Measurements from ENCODE around the gene VTI1A.
"Not testable (repeated sequence)": the region's sequence is repeated elsewhere in the genome, so short reads cannot be mapped to it uniquely, and the experiment has no call there.

Gene VTI1A

DNA sequence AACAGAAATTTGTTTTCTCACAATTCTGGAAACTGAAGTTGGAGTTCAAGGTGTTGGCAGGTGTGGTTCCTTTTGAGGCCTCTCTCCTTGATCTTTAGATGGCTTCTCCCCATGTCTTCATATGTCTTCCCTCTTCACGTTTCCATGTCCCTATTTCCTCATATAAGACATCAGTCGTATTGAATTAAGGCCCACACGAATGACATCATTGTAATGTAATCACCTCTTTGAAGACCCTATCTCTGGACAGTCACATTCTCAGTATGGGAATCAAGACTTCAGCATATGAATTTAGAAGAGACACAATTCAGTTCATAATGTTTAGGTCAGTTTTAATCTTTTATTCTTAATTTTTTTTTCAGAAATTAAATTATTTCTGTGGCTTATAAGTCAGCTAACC lies 19.8 kb downstream of the VTI1A start:
- DNase-seq = no peak
- TF ChIP-seq POLR2A (IDR thresholded peaks at IDR 0.05; ENCODE audit: low read length) (no peak), GATA1 (IDR thresholded peaks at IDR 0.05; ENCODE audit: low read depth, low read length) (no peak)

- no peak for TF ChIP-seq GATA1 (IDR thresholded peaks at IDR 0.05; ENCODE audit: low read depth, low read length)
- no peak for DNase-seq
These were observed 20.6 kb downstream of the VTI1A start for GRCh38 chr10:112467541-112468075.

DNA sequence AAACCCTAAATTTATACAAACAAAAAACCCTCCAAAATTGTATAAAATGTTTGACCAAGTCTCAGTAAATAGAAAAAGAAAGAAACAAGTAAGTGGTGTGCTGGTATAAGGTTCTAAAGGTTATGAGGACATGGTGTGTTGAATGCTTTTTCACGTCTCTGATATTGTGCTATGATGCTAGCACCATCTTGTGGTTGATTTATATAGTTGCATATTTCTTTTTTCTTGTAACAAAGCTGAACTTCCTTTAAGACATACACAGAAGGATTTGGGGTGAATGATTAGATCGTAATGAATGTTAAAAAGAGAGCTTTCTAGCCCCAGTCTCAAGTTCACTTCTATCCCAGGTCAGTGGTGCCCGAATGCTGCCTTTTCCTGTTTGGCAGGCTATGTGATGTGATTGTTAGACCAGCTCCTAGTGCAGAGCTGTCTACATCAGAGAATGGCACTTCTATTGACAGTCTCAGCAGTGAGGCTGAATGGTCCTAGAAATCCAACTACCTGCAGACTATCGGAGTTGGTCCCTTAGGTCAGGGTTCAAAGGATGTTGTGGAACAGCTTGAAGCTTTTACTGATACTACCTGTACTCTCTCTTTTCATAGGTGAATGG lies 25.0 kb downstream of the VTI1A start:
- TF ChIP-seq POLR2A (IDR thresholded peaks at IDR 0.05; ENCODE audit: low read length) = no peak
- TF ChIP-seq GATA1 (IDR thresholded peaks at IDR 0.05; ENCODE audit: low read depth, low read length) = no peak
- peak; percentile 68 to 73 for DNase-seq

DNA sequence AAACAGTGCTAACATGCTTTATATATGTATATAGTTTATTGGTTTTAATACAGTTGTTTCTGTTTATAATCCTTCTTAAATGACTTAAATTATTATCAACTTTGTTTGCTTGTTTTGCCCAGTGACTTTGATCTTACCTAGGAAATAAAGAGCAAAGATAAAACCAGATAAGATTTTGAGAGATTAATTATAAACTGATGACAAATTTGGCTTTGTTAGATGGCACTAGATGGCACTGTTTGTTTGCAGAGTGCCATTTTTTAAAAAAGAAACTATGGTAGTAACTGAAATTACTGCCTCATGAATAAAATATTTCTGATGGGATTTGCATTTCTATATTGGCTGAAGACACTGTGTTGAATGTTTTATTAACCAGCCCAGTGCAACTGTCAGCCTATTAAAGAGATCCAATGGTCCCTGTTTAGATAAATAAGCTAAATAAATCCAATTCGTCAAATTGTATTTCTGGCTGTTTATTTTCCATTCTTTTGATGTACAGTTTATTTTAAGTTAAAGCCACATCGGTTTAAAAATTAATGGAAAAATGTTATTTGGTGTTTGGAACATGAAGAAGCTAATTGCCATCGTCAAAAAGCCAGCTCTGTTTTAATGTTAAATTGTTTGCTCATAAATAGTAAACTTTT lies 28.7 kb downstream of the VTI1A start:
- TF ChIP-seq GATA1 (IDR thresholded peaks at IDR 0.05; ENCODE audit: low read depth, low read length) = no peak
- TF ChIP-seq POLR2A (IDR thresholded peaks at IDR 0.05; ENCODE audit: low read length) = no peak
- no peak for DNase-seq

DNA sequence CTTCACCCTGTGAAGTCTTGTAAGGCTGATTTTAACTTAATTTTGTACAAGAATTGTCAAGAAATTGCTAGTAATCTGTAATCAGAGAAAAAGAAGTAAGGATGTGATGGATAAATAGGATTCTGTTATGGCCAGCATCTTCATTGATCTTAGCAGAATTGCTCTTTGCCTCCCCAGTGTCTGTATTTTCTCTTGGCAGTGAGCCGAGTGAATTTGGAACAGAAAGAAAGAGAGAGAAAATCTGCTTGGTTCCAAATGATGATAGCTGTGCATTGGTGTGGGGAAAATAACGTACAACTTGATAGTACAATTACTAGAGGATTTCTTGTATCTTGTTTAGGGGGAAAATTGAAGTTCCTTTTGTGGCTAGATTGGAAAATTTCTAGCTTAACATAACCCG lies 34.6 kb downstream of the VTI1A start:
- TF ChIP-seq POLR2A (IDR thresholded peaks at IDR 0.05; ENCODE audit: low read length) (no peak), GATA1 (IDR thresholded peaks at IDR 0.05; ENCODE audit: low read depth, low read length) (no peak)
- DNase-seq = no peak

DNA sequence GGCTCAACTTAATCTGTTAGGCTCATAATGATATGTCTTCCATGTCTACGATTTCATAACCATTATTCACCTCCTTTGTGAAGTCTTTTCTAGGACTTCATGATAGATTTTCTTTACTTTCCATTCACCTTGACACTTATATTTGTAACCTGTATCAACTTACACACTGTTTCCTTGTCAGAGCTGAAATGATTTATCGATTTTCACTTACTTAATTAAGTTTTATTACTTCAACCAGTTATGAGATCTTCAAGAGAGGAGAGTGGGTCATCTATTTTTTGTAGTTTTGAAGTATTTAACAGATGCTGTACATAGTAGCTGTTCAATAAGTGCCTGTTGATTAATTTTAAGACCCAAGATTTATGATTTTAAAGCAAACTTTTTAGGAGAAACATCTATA lies 37.4 kb downstream of the VTI1A start:
- DNase-seq = no peak

GRCh38 chr10:112487964-112488363 lies 40.9 kb downstream of the VTI1A start:
- no peak for DNase-seq
- TF ChIP-seq GATA1 (IDR thresholded peaks at IDR 0.05; ENCODE audit: low read depth, low read length) = no peak
- no peak for TF ChIP-seq POLR2A (IDR thresholded peaks at IDR 0.05; ENCODE audit: low read length)

More for the DNA sequence above, 37.4 kb downstream of the VTI1A start:
- TF ChIP-seq POLR2A (IDR thresholded peaks at IDR 0.05; ENCODE audit: low read length) (no peak), GATA1 (IDR thresholded peaks at IDR 0.05; ENCODE audit: low read depth, low read length) (no peak)

DNA sequence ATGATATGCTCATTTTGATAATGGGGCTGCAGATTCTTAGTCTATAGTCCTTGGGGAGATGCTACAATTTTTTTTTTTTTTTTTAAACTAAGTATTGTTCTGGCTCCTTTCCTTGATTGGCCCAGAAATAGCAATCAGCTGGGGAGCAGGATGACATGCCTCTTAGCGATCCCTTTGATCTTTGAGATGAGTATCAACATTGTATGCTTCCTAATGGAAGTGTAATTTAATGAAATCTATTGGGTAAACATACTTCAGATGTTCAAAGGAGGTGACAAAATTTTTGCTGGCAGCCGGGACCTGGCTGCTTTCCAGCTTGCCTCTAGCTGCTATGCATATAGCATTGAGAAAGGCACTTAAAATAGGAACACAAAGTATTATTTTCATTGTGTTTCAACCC lies 43.5 kb downstream of the VTI1A start:
- TF ChIP-seq POLR2A (IDR thresholded peaks at IDR 0.05; ENCODE audit: low read length) (no peak), GATA1 (IDR thresholded peaks at IDR 0.05; ENCODE audit: low read depth, low read length) (no peak)
- DNase-seq = no peak

- TF ChIP-seq GATA1 (IDR thresholded peaks at IDR 0.05; ENCODE audit: low read depth, low read length) = no peak
These were observed 44.1 kb downstream of the VTI1A start for GRCh38 chr10:112491144-112491543.

DNA sequence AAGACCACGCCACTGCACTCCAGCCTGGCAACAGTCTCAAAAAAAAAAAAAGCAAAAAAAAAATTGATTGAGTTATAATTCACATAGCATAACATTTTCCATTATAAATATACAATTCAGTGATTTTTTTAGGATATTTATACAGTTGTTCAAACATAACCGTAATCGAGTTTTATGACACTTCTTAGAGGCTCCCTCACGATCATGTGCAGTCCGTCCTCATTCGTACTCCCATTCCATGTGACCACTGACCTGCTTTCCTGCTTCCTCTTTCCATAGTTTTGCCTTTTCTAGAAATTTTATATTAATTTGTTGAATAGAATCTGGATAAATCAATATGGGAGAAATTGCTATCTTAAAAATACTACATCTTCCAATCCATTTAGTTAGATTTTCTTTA lies 45.7 kb downstream of the VTI1A start:
- no peak for DNase-seq
- TF ChIP-seq POLR2A (IDR thresholded peaks at IDR 0.05; ENCODE audit: low read length) (no peak), GATA1 (IDR thresholded peaks at IDR 0.05; ENCODE audit: low read depth, low read length) (no peak)

More at GRCh38 chr10:112491144-112491543, 44.1 kb downstream of the VTI1A start:
- DNase-seq = peak; percentile 3 to 6

GRCh38 chr10:112497347-112497950 lies 50.4 kb downstream of the VTI1A start:
- TF ChIP-seq GATA1 (IDR thresholded peaks at IDR 0.05; ENCODE audit: low read depth, low read length) = no peak
- TF ChIP-seq POLR2A (IDR thresholded peaks at IDR 0.05; ENCODE audit: low read length) = no peak

GRCh38 chr10:112498806-112499205 lies 51.8 kb downstream of the VTI1A start:
- no peak for DNase-seq
- no peak for TF ChIP-seq POLR2A (IDR thresholded peaks at IDR 0.05; ENCODE audit: low read length)
- no peak for TF ChIP-seq GATA1 (IDR thresholded peaks at IDR 0.05; ENCODE audit: low read depth, low read length)

More at GRCh38 chr10:112497347-112497950, 50.4 kb downstream of the VTI1A start:
- no peak for DNase-seq

GRCh38 chr10:112499985-112500384 lies 53.0 kb downstream of the VTI1A start:
- DNase-seq = not testable (repeated sequence)

DNA sequence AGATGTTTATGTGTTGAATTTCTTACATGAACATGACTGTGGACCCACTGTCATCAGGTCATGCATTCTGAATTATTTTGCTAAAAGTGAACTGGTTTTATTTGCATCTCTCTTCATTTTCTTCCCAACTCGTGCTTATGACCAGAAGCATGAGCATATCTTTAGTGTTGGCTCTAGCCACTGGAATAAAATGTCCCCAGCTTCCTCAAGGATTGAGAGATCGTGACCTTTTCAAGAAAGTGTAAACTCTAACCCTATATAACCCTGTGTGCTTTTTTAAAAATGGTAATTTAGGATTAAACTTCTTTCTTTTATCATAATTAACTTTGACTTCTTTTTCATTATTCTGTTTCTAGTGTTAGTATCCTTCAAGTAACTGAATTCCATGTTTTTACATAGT lies 55.5 kb downstream of the VTI1A start:
- TF ChIP-seq POLR2A (IDR thresholded peaks at IDR 0.05; ENCODE audit: low read length) (no peak), GATA1 (IDR thresholded peaks at IDR 0.05; ENCODE audit: low read depth, low read length) (no peak)
- no peak for DNase-seq

DNA sequence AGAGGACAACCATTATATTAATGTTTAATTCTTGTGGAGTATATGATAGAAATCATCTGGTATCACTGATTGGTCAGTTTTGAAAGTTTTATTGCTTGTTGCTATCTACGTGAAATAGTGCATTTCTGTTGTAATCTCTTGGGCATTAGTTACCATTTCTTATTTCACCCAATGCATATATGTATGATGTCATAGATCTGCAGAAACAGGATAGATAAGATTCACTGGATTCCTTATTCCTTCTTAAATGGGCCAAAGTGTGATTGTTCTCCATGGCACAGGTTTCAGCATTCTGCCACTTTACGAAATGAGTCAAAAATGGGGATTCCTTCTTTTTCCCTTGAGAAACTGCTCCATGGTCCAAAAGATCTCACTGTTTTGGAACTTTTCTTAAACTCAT lies 56.6 kb downstream of the VTI1A start:
- DNase-seq = no peak
- TF ChIP-seq POLR2A (IDR thresholded peaks at IDR 0.05; ENCODE audit: low read length) (no peak), GATA1 (IDR thresholded peaks at IDR 0.05; ENCODE audit: low read depth, low read length) (no peak)

Measured in erythroblast (primary cell).